ENCODE measurements around the gene FOXG1.

DNA sequence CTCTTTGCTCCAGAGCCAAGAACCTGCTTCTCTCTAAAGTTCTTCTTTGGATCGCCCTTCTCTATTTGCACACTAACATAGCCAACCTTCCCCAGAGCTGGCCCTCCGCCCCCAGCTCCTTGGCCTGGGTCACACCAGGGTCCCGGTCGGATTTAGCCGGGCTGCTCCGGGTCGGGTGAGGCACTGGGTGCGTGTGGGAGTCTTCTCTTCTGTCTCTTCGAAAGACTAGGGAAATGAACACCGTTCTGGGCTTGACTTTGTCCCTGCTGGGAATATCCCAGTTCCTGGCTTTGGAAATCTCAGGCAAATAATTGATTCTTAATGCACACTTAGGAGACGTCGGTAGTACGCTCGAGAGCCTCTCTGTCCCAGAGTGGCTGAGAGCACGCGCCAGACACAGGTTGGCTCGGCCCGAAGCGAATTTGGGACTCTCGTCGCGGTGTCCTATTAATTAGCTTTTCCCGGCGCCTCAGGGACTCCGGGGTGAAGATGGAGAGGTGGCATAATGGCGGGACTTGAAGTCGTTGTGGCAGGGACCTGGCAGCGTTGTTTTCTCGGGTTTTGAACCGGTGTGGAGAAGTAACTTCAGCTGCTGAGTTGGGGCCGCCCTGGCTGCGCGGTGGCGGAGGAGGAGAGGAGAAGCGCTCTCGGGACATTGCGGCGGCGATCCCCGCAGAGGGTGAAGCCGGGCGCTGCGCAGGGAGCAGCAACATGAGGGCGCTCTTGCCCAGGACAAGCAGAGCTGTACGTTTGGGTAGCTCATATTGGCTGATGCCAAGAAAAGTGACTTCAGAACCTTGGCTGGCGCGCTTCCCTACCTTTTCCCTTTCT is 7.5 kb downstream of the FOXG1 start:
- no peak for TF ChIP-seq EZH2 (IDR thresholded peaks at IDR 0.05; ENCODE audit: borderline replicate concordance, low read length)
- TF ChIP-seq, protein P1, sequence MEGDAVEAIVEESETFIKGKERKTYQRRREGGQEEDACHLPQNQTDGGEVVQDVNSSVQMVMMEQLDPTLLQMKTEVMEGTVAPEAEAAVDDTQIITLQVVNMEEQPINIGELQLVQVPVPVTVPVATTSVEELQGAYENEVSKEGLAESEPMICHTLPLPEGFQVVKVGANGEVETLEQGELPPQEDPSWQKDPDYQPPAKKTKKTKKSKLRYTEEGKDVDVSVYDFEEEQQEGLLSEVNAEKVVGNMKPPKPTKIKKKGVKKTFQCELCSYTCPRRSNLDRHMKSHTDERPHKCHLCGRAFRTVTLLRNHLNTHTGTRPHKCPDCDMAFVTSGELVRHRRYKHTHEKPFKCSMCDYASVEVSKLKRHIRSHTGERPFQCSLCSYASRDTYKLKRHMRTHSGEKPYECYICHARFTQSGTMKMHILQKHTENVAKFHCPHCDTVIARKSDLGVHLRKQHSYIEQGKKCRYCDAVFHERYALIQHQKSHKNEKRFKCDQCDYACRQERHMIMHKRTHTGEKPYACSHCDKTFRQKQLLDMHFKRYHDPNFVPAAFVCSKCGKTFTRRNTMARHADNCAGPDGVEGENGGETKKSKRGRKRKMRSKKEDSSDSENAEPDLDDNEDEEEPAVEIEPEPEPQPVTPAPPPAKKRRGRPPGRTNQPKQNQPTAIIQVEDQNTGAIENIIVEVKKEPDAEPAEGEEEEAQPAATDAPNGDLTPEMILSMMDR (IDR thresholded peaks at IDR 0.05; ENCODE audit: low read length), result no peak

Data from OCI-LY1 (cell line).